ENCODE data around the gene SPRYD3.

GRCh38 chr12:53127169-53127568 is 48.0 kb upstream of the SPRYD3 start:
- TF ChIP-seq, protein P1, sequence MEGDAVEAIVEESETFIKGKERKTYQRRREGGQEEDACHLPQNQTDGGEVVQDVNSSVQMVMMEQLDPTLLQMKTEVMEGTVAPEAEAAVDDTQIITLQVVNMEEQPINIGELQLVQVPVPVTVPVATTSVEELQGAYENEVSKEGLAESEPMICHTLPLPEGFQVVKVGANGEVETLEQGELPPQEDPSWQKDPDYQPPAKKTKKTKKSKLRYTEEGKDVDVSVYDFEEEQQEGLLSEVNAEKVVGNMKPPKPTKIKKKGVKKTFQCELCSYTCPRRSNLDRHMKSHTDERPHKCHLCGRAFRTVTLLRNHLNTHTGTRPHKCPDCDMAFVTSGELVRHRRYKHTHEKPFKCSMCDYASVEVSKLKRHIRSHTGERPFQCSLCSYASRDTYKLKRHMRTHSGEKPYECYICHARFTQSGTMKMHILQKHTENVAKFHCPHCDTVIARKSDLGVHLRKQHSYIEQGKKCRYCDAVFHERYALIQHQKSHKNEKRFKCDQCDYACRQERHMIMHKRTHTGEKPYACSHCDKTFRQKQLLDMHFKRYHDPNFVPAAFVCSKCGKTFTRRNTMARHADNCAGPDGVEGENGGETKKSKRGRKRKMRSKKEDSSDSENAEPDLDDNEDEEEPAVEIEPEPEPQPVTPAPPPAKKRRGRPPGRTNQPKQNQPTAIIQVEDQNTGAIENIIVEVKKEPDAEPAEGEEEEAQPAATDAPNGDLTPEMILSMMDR (IDR thresholded peaks at IDR 0.05) = no peak
- TF ChIP-seq POLR2A (IDR thresholded peaks at IDR 0.05) = no peak

Measured in heart left ventricle (tissue), 13 donors.